Glutamatergic neuron (in vitro differentiated cells): ENCODE results near the gene ARHGAP24. TPM values are rescaled to one million over a fixed set of nuclear protein-coding genes. Genes with fewer than 3 reads are reported as not detected.

Experiments
- DNase-seq: peaks from one replicate; pipeline ENCODE4 v3.0.0; 2022
- H3K27ac Mint-ChIP-seq: one replicate; pipeline ENCODE4 v1.8.0; 2020; ENCODE audit warnings: mild to moderate bottlenecking, mixed read lengths, inconsistent platforms; ENCODE audit not compliant: unreplicated experiment
- H3K27me3 Mint-ChIP-seq: one replicate; pipeline ENCODE4 v1.8.0; 2020; ENCODE audit warnings: mild to moderate bottlenecking, moderate library complexity, mixed read lengths, inconsistent platforms; ENCODE audit not compliant: unreplicated experiment
- H3K36me3 Mint-ChIP-seq: one replicate; pipeline ENCODE4 v1.8.0; 2020; ENCODE audit warnings: mild to moderate bottlenecking, mixed read lengths, inconsistent platforms; ENCODE audit not compliant: unreplicated experiment
- H3K4me1 Mint-ChIP-seq: one replicate; pipeline ENCODE4 v1.8.0; 2020; ENCODE audit warnings: mild to moderate bottlenecking, low read depth, mixed read lengths, inconsistent platforms; ENCODE audit not compliant: unreplicated experiment
- H3K4me3 Mint-ChIP-seq: one replicate; pipeline ENCODE4 v1.8.0; 2020; ENCODE audit warnings: mild to moderate bottlenecking, mixed read lengths, inconsistent platforms; ENCODE audit not compliant: unreplicated experiment
- H3K9me3 Mint-ChIP-seq: one replicate; pipeline ENCODE4 v1.8.0; 2020; ENCODE audit warnings: mild to moderate bottlenecking, moderate library complexity, mixed read lengths, inconsistent platforms; ENCODE audit not compliant: unreplicated experiment
- total RNA-seq: library from RNA; stranded (reverse); fragmentation: NEBNext Ultra II Directional; extraction: Animal tissue kit (Norgen Biotek cat#: 25700); gene quantifications from one replicate; pipeline ENCODE4 v1.2.1, GENCODE V29; 2021; ENCODE audit not compliant: unreplicated experiment
- TF ChIP-seq, protein P1 (sequence below): fragments of 200-600 bp; sonication (generic); IDR thresholded peaks from one replicate; pipeline ENCODE4 v1.5.0; 2021; ENCODE audit not compliant: partially characterized antibody, unreplicated experiment

The ARHGAP24 gene
- total RNA-seq, 1 donor from 2014 or later: 1.6 TPM

DNA sequence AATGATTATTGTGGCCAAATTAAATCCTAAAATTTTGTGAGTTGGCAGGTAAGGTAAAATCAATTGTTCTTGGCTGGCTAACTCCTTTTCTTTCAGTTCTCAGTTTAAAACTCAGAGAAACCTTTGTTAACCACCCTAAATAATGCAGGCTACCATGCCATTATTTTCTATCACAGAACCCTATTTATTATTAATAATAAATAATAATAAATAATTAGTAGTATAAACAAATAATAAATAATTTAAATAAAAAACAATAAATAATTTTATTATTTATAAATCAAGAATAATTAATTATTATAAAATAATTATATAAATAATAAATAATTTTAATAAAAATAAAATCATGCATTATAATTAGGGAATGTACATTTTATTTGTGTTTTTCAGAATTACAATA is 390.3 kb downstream of the ARHGAP24 start:
- TF ChIP-seq, protein P1, sequence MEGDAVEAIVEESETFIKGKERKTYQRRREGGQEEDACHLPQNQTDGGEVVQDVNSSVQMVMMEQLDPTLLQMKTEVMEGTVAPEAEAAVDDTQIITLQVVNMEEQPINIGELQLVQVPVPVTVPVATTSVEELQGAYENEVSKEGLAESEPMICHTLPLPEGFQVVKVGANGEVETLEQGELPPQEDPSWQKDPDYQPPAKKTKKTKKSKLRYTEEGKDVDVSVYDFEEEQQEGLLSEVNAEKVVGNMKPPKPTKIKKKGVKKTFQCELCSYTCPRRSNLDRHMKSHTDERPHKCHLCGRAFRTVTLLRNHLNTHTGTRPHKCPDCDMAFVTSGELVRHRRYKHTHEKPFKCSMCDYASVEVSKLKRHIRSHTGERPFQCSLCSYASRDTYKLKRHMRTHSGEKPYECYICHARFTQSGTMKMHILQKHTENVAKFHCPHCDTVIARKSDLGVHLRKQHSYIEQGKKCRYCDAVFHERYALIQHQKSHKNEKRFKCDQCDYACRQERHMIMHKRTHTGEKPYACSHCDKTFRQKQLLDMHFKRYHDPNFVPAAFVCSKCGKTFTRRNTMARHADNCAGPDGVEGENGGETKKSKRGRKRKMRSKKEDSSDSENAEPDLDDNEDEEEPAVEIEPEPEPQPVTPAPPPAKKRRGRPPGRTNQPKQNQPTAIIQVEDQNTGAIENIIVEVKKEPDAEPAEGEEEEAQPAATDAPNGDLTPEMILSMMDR: no peak
- Mint-ChIP-seq H3K36me3 (no peaks in the 10 kb centered on the region), H3K9me3 (peaks cover 2% of the 10 kb centered on the region), H3K27ac (no peak overlapping the region), H3K4me1 (peaks cover 2% of the 10 kb centered on the region), H3K27me3 (no peaks in the 10 kb centered on the region), H3K4me3 (no peak overlapping the region)
- DNase-seq: no peak

DNA sequence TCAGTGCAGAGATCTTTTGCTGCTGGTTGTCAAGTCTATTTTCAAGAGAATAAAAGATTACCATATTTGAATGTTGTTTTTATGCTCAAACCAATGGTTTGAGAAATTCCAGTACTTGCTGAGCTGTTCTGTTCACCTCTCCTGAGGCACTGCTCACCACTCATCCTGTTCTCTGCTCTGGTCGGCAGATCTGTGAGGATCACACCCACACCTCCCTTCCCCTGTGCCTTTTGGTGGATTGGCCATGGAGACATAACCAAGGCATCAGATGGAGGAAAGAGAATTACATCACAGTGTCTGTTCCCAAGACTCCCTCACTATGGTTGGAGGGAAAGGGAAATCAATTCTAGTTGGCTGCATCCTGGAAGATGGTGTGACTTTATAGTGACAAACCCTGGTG is 391.6 kb downstream of the ARHGAP24 start:
- Mint-ChIP-seq H3K4me3 (no peak overlapping the region), H3K27me3 (no peaks in the 10 kb centered on the region), H3K36me3 (no peaks in the 10 kb centered on the region), H3K9me3 (peaks cover 2% of the 10 kb centered on the region), H3K4me1 (peaks cover 2% of the 10 kb centered on the region), H3K27ac (no peak overlapping the region)
- DNase-seq: no peak
- TF ChIP-seq, protein P1: no peak

DNA sequence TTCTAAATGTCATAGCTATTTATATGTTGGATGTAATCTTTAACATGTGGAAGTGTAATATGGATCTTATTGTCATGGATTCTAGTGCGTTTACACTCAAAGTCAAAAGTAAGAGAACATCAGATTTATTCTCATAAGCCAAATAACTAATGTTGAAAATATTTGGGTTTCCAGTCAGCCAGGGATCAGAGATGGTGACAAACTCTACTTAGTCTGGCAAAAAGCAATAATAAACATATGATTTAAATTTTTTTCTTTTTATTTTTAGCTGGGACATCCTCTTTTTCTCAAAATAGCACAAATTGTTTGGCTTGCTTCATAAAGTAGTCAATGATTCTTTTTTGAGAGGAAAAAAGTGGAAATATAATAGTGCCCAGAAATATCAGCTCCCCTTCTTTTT is 392.3 kb downstream of the ARHGAP24 start:
- TF ChIP-seq, protein P1: no peak
- H3K27me3 Mint-ChIP-seq: no peaks in the 10 kb centered on the region
- peaks cover 2% of the 10 kb centered on the region for H3K9me3 Mint-ChIP-seq
- DNase-seq: no peak
- no peak overlapping the region for H3K4me3 Mint-ChIP-seq
- peaks cover 2% of the 10 kb centered on the region for H3K4me1 Mint-ChIP-seq
- no peaks in the 10 kb centered on the region for H3K36me3 Mint-ChIP-seq
- no peak overlapping the region for H3K27ac Mint-ChIP-seq

DNA sequence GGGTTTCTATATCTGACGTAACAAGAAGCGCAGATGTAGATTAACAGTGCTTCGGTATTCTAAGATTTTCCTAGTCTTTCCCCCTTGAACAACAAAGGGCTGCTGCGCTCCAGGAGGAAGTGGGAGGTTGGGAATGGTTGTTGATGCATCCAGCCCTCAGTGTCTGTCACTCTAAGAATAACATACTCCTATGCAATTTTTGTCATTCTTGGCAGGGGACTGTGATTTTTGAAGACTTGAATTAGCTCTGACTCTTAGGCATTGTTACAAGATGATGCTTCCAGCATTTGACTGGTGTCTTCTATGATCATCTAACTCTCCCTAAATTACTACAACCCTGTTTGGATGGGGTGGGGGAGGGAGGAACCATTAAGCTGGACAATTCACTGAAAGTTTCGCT is 394.2 kb downstream of the ARHGAP24 start:
- TF ChIP-seq, protein P1: no peak
- H3K9me3 Mint-ChIP-seq: peaks cover 2% of the 10 kb centered on the region
- H3K27me3 Mint-ChIP-seq: no peaks in the 10 kb centered on the region
- no peak overlapping the region for H3K27ac Mint-ChIP-seq
- no peak for DNase-seq
- H3K36me3 Mint-ChIP-seq: no peaks in the 10 kb centered on the region
- H3K4me1 Mint-ChIP-seq: peaks cover 2% of the 10 kb centered on the region
- no peak overlapping the region for H3K4me3 Mint-ChIP-seq

DNA sequence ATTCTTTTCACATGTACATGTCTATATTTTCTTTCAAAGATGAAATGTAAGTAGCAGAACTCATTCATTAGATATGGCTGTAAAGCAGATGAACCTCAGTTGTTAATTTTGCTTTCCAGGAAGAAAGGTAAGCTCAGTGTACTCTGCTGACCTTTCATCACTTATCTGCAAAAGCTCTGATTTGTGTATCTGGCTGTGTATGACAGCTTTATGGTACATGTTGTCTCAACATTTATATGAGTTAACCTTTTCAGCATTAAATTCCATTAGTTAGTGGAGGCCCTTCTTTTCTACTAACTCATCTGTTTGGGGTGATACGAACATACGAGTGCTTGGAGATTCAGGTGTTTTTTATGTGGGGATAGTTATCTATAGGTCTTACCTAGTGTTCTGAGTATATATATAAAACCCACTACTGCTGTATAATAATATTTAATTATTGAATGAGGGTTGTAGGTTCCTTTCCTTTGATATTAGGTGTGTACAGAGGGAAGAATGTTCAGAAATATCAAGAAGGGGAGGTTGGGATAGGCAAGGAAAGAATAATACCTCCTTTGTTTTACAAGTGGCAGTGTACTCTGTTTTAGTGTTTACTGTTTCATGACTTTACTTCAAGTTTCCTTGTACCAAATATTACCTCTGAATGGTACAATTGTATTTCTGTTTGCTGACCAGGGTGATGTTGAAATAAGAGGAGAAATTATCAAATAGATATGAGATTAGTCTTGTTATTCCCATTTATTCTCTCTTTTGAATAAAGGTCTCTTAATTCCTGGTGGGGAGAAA is 395.5 kb downstream of the ARHGAP24 start:
- H3K27ac Mint-ChIP-seq: no peak overlapping the region
- no peaks in the 10 kb centered on the region for H3K9me3 Mint-ChIP-seq
- no peak for DNase-seq
- H3K27me3 Mint-ChIP-seq: no peaks in the 10 kb centered on the region
- TF ChIP-seq, protein P1: no peak
- peaks cover 2% of the 10 kb centered on the region for H3K4me1 Mint-ChIP-seq
- no peak overlapping the region for H3K4me3 Mint-ChIP-seq
- H3K36me3 Mint-ChIP-seq: no peaks in the 10 kb centered on the region
